ENCODE results near the gene PRCC. TPM values are rescaled to one million over a fixed set of nuclear protein-coding genes. Genes with fewer than 3 reads are reported as not detected.

Gene PRCC
- total and polyA plus RNA-seq, 12 donors = 32.1 to 56.9 (median 44.2) TPM

DNA sequence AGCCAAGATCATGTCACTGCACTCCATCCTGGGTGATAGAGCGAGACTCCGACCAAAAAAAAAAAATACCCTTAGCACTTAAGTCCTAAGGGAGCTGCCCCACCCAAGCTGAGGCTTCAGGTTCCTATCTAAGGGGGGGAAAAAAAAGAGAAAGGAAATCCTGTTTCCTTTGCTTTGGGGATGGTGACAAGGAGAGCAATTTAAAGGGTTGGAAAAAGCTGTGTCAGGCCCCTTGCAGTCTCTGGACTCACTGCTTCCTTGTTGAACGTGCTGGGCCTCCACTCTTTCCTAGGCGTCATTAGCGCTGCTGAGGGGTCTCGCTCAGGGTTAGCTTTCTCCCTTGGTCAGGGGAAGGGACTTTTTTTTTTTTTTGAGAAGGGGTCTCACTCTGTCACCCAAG lies 18.1 kb downstream of the PRCC start:
- ATAC-seq (peak in 2 of 8 donors; percentile 34 to 54), DNase-seq (no peak)
- H3K36me3 ChIP-seq = peaks cover 0 to 97% (median 42%) of the 10 kb centered on the region in 9 donors
- no peaks in the 10 kb centered on the region for H3K27me3 ChIP-seq
- intact Hi-C loops (cut with DNase I) = no loop called here
- H3K27ac ChIP-seq = peak overlapping the region in 1 of 10 donors; percentile 21
- no peaks in the 10 kb centered on the region for H3K9me3 ChIP-seq
- H3K4me1 ChIP-seq = peaks cover 0 to 29% (median 7%) of the 10 kb centered on the region in 9 donors
- 72 to 74% methylated on average over 6 of the region's 6 CpGs for WGBS, 2 donors
- no peak overlapping the region for H3K4me3 ChIP-seq
- TF ChIP-seq, protein P1, sequence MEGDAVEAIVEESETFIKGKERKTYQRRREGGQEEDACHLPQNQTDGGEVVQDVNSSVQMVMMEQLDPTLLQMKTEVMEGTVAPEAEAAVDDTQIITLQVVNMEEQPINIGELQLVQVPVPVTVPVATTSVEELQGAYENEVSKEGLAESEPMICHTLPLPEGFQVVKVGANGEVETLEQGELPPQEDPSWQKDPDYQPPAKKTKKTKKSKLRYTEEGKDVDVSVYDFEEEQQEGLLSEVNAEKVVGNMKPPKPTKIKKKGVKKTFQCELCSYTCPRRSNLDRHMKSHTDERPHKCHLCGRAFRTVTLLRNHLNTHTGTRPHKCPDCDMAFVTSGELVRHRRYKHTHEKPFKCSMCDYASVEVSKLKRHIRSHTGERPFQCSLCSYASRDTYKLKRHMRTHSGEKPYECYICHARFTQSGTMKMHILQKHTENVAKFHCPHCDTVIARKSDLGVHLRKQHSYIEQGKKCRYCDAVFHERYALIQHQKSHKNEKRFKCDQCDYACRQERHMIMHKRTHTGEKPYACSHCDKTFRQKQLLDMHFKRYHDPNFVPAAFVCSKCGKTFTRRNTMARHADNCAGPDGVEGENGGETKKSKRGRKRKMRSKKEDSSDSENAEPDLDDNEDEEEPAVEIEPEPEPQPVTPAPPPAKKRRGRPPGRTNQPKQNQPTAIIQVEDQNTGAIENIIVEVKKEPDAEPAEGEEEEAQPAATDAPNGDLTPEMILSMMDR (IDR thresholded peaks at IDR 0.05) = no peak

DNA sequence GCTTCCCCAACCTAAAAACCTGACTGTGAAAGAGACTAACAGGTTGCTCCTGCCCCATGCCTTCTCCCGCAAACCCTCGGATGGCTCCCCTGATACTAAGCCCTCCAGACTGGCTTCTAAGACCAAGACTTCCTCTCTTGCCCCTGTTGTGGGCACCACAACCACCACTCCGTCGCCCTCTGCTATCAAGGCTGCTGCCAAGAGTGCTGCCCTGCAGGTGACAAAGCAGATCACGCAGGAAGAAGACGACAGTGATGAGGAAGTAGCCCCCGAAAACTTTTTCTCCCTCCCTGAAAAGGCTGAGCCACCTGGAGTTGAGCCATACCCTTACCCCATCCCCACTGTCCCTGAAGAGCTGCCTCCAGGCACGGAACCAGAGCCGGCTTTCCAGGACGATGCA lies 19.3 kb downstream of the PRCC start:
- TF ChIP-seq, protein P1 (IDR thresholded peaks at IDR 0.05) = no peak
- ATAC-seq (no peak), DNase-seq (no peak)
- H3K4me1 ChIP-seq = peaks cover 0 to 20% (median 6%) of the 10 kb centered on the region in 9 donors
- no peak overlapping the region for H3K4me3 ChIP-seq
- H3K27ac ChIP-seq = no peak overlapping the region
- intact Hi-C loops (cut with DNase I) = no loop called here
- H3K27me3 ChIP-seq = no peaks in the 10 kb centered on the region
- no peaks in the 10 kb centered on the region for H3K9me3 ChIP-seq
- WGBS, 2 donors = 92 to 93% methylated on average over 10 of the region's 10 CpGs
- H3K36me3 ChIP-seq = peaks cover 0 to 99% (median 44%) of the 10 kb centered on the region in 9 donors

DNA sequence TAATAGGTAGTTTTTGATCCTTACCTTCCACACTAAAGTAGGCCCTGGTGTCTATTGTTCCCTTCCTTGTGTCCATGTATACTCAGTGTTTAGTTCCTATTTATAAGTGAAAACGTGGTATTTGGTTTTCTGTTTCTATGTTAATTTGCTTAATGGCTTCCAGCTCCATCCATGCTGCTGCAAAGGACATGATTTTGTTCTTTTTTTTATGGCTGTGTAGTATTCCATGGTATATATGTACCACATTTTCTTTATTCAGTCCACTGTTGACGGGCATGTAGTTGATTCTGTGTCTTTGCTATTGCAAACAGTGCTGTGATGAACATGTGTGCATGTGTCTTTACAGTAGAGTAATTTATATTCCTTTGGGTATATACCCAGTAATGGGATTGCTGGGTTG lies 20.8 kb downstream of the PRCC start:
- ATAC-seq (no peak), DNase-seq (no peak)
- Histone ChIP-seq H3K4me1 (peaks cover 0 to 15% (median 0%) of the 10 kb centered on the region in 9 donors), H3K27ac (no peak overlapping the region), H3K27me3 (no peaks in the 10 kb centered on the region), H3K9me3 (no peaks in the 10 kb centered on the region), H3K4me3 (no peak overlapping the region), H3K36me3 (peaks cover 0 to 100% (median 55%) of the 10 kb centered on the region in 9 donors)
- WGBS, 2 donors = 95 to 97% methylated on average over 2 of the region's 2 CpGs
- TF ChIP-seq, protein P1 (IDR thresholded peaks at IDR 0.05) = no peak
- intact Hi-C loops (cut with DNase I) = no loop called here

DNA sequence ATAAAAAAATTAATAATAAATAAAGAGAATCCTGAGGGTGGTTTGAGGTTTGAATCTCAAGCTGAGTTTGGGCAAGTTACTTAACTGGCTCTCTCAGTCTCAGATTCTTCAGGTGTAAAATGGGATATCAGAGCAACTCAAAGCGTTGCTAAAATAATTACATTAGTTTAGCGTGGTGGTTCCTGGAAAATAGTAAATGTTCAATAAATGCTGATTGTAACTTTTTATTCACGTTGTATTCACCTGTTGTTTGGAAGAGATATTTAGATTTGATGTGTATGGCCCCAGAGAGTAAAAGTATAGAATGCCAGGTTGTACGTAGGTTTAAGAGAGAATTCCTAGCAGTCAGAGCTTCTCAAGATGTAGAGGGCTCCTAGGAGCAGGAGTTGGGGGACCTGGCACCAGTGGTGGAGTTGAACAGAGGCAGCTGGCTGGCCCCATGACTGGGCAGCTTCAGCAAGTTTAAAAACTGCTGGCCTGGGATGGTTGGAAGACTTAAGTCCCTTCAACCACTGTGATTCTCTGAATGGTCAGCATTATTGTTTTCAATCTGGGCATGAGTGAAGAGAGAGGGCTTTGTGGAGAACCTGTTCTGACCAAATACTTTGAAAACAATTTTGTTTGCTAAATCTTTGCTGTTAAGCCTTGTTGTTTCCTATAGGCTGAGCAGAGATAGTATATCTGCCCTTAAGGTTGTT lies 22.4 kb downstream of the PRCC start:
- H3K4me1 ChIP-seq = peaks cover 0 to 14% (median 0%) of the 10 kb centered on the region in 9 donors
- H3K4me3 ChIP-seq = no peak overlapping the region
- DNase-seq (no peak), ATAC-seq (no peak)
- H3K36me3 ChIP-seq = peaks cover 0 to 100% (median 60%) of the 10 kb centered on the region in 9 donors
- H3K9me3 ChIP-seq = no peaks in the 10 kb centered on the region
- no peak overlapping the region for H3K27ac ChIP-seq
- intact Hi-C loops (cut with DNase I) = no loop called here
- TF ChIP-seq, protein P1 (IDR thresholded peaks at IDR 0.05) = no peak
- WGBS, 2 donors = 85 to 96% methylated on average over 4 of the region's 4 CpGs
- no peaks in the 10 kb centered on the region for H3K27me3 ChIP-seq

Measured in heart right ventricle (tissue), 16 donors.